Type B pancreatic cell (in vitro differentiated cells): ENCODE results near the gene DAPK1. TPM values are rescaled to one million over a fixed set of nuclear protein-coding genes. Genes with fewer than 3 reads are reported as not detected.
A peak's percentile ranks its signal among the peaks of the same experiment; 100 is the strongest.

ENCODE experiments used
- DNase-seq: peaks from one replicate; pipeline ENCODE4 v3.0.0; 2021; ENCODE audit warnings: mixed read lengths; ENCODE audit not compliant: unreplicated experiment; ENCODE audit errors: extremely low spot score
- H3K27ac Mint-ChIP-seq: 2 replicates; pipeline ENCODE4 v1.8.0; 2021; ENCODE audit warnings: mild to moderate bottlenecking, mixed read lengths
- H3K27me3 Mint-ChIP-seq: 2 replicates; pipeline ENCODE4 v1.8.0; 2021; ENCODE audit warnings: mixed read lengths
- H3K36me3 Mint-ChIP-seq: 2 replicates; pipeline ENCODE4 v1.8.0; 2021; ENCODE audit warnings: mixed read lengths
- H3K4me1 Mint-ChIP-seq: one replicate; pipeline ENCODE4 v1.8.0; 2021; ENCODE audit warnings: mixed read lengths; ENCODE audit not compliant: unreplicated experiment
- H3K4me3 Mint-ChIP-seq: 2 replicates; pipeline ENCODE4 v1.8.0; 2021; ENCODE audit warnings: mild to moderate bottlenecking, mixed read lengths
- H3K9me3 Mint-ChIP-seq: 2 replicates; pipeline ENCODE4 v1.8.0; 2021; ENCODE audit warnings: mixed read lengths
- total RNA-seq: library from RNA; stranded (reverse); gene quantifications from 2 replicates; pipeline ENCODE4 v1.2.1, GENCODE V29; 2021; ENCODE audit warnings: low replicate concordance
- TF ChIP-seq, protein P1 (sequence below): fragments of 200-600 bp; sonication (generic); conservative IDR thresholded peaks from 2 replicates; pipeline ENCODE4 v1.5.0; 2021; ENCODE audit warnings: antibody characterized with exemption, mild to moderate bottlenecking

The DAPK1 gene
- total RNA-seq, 1 donor from 2014 or later, result 160 TPM

DNA sequence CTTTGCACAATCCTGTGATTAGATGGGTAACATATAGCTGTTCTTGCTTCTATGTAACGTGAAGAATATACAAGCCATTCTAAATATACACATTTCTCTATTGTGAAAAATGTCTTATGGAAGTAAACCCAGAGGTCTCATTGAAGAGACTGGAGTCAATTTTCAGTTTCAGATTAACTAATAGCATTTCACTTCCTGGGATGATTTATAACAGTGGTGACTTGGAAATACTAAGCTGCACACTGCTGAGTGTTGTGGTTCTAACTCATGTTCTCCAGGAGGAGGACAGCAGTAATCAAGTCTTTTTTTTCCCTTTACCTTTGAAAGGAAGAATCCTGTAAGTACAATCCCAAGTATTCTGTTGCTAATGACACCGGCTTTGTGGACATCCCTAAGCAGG is 231.6 kb downstream of the DAPK1 start:
- Mint-ChIP-seq H3K27ac (no peak overlapping the region), H3K36me3 (peaks cover 22% of the 10 kb centered on the region), H3K9me3 (no peaks in the 10 kb centered on the region), H3K4me3 (peak overlapping the region; percentile 74), H3K4me1 (peaks cover 5% of the 10 kb centered on the region), H3K27me3 (no peaks in the 10 kb centered on the region)
- TF ChIP-seq, protein P1, sequence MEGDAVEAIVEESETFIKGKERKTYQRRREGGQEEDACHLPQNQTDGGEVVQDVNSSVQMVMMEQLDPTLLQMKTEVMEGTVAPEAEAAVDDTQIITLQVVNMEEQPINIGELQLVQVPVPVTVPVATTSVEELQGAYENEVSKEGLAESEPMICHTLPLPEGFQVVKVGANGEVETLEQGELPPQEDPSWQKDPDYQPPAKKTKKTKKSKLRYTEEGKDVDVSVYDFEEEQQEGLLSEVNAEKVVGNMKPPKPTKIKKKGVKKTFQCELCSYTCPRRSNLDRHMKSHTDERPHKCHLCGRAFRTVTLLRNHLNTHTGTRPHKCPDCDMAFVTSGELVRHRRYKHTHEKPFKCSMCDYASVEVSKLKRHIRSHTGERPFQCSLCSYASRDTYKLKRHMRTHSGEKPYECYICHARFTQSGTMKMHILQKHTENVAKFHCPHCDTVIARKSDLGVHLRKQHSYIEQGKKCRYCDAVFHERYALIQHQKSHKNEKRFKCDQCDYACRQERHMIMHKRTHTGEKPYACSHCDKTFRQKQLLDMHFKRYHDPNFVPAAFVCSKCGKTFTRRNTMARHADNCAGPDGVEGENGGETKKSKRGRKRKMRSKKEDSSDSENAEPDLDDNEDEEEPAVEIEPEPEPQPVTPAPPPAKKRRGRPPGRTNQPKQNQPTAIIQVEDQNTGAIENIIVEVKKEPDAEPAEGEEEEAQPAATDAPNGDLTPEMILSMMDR, result no peak
- DNase-seq, result no peak

DNA sequence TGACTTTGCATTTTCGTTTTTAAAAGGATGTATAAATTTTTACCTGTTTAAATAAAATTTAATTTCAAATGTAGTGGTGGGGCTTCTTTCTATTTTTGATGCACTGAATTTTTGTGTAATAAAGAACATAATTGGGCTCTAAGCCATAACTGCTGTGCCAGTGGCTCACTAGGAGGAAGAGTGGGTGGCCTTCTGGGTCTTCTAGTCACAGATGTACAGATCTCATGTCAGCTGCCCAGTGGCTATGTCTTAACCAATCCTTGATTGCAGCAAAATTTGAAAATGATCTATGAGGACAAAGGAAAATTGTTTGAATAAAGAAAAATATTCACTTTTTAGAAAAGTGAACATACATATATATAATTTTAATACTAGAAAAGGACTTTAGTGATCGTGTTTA is 233.7 kb downstream of the DAPK1 start:
- H3K36me3 Mint-ChIP-seq, result peaks cover 22% of the 10 kb centered on the region
- peaks cover 5% of the 10 kb centered on the region for H3K4me1 Mint-ChIP-seq
- no peaks in the 10 kb centered on the region for H3K9me3 Mint-ChIP-seq
- TF ChIP-seq, protein P1, result no peak
- DNase-seq, result no peak
- no peak overlapping the region for H3K27ac Mint-ChIP-seq
- no peak overlapping the region for H3K4me3 Mint-ChIP-seq
- no peaks in the 10 kb centered on the region for H3K27me3 Mint-ChIP-seq

- no peak overlapping the region for H3K4me3 Mint-ChIP-seq
- DNase-seq, result no peak
- TF ChIP-seq, protein P1, result no peak
- H3K4me1 Mint-ChIP-seq, result peaks cover 5% of the 10 kb centered on the region
- H3K36me3 Mint-ChIP-seq, result peaks cover 22% of the 10 kb centered on the region
- no peak overlapping the region for H3K27ac Mint-ChIP-seq
- no peaks in the 10 kb centered on the region for H3K27me3 Mint-ChIP-seq
- H3K9me3 Mint-ChIP-seq, result no peaks in the 10 kb centered on the region
Observed at GRCh38 chr9:87732344-87732743, 234.7 kb downstream of the DAPK1 start.

GRCh38 chr9:87732756-87733155 is 235.1 kb downstream of the DAPK1 start:
- Mint-ChIP-seq H3K4me1 (peaks cover 3% of the 10 kb centered on the region), H3K4me3 (no peak overlapping the region), H3K9me3 (no peaks in the 10 kb centered on the region), H3K27me3 (no peaks in the 10 kb centered on the region), H3K27ac (no peak overlapping the region), H3K36me3 (peaks cover 20% of the 10 kb centered on the region)
- DNase-seq, result no peak
- TF ChIP-seq, protein P1, result no peak

DNA sequence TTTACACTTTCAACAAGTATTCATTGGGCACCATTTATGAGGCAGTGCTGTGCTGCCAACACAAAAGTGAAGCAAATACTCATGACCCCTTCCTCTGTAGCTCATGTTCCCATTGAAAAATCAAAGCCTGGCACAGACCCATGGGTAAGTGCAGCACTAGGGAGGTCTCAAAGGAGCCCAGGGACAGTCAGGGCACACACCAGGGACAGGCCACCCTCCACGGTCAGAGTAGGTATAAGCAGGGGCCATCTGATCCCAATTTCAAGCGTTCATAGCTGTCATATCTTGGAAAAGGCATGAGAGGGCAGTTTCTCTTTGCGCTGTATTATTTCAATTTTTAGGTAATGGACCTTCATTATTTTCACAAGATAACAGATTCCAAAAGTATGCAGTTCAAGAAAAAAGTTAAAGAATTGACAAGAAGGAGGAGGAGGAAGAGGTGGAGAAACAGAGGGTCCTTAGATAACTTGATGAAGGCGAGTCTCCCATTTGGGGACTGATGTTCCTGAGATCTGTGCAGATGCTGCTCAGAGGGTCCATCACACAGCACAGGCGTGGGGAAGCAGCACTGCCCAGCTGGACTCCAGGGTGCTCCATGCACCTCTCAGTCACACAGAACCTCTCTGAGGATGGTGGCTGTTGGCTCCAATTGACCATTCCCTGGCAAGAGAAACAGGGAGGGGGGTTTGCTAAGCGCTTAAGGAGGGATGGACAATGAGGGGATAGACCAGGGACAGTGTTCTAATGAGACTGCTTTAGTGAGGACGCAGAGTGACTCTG is 235.8 kb downstream of the DAPK1 start:
- TF ChIP-seq, protein P1, result no peak
- Mint-ChIP-seq H3K27ac (no peak overlapping the region), H3K4me3 (no peak overlapping the region), H3K9me3 (no peaks in the 10 kb centered on the region), H3K4me1 (no peaks in the 10 kb centered on the region), H3K27me3 (no peaks in the 10 kb centered on the region), H3K36me3 (peaks cover 16% of the 10 kb centered on the region)
- DNase-seq, result no peak
